Inflammatory macrophage (primary cell): ENCODE measurements around the gene CALHM5.

Experiments
- DNase-seq, 2 donors: peaks; one replicate each; pipeline ENCODE4 v3.0.0-alpha.2; 2020 to 2022

Gene CALHM5

DNA sequence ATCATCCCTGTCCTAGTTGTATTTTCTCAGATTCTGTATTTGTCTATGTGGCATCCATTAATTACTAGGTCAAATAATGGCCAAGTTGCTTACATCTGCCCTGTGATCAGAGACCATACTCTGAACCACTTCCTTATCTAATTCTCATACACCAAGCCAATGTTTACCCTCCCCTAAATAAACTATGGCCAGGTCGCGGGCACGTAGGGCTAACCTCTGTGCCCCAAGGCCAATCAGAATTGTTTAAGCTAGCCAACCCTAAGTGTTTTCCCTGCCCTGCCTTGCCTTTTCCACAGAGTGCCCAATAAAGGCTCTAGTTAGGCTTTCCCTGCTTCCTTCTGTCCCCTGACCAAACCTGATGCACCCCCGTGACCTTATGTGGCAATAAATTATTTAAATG, 39.4 kb downstream of the CALHM5 start:
- no peak for DNase-seq

DNA sequence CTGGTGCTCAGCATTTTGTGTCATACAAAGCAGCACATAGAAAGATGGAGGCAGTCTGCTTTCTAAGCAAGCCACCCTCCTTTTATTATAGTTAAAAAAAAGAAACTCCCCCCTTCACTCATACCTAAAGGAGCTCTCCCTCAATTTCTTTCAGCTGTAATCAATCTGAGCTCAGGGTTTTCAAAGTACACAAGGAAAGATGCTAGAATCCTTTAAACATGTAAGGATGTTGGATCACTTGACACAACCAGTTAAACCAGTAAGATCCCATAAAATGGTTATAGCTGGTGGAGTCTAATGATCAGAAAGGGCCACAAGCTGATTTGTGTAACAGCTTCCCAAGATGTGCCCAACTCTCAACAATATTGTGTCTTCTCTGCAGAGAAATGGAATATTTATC, 42.0 kb downstream of the CALHM5 start, which contains the start of gene CALHM4:
TSS of gene CALHM4 (plus strand) at position 301 of the 400 bp plus-strand sequence. CDS start at position 344, 43 bp downstream.
- DNase-seq, result no peak

DNA sequence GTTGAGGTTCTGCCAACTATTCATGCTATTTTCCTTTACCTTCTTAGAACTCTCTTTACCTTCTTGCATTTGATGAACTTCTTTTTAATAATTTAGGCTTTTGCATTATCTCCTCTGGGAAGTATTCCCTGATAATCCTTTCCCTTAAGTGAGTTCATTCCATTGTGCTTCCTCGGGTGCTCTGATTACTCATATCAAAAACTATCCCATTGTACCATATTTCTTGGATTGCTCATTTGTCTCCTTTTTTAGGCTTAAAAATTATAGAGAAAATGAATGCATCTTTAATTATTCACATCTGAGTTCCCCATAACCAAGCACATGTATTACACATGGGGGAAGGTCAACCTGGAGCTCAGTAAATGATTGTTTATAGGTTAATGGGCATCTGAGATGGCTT, 44.6 kb downstream of the CALHM5 start:
- no peak for DNase-seq

DNA sequence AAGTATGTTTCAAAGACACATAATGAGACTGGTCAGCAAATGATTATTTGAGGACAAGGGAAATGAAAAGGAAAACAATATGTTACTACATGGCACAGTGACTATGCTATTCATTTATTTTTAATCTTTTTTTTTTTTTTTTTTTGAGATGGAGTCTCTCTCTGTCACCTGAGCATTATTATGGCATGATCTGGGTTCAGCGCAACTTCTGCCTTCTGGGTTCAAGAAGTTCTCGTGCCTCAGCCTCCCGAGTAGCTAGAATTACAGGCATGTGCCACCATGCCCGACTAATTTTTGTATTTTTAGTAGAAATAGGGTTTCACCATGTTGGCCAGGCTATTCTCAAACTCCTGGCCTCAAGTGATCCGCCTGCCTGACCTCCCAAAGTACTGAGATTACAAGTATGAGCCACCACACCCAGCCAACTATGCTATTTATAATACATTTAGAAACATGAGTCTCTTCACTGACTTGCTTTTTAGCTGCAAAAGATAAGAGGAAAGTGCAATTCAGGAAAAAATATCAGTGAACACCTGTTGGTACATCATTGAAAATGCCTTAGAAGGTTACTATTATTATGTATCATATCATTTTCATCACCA, 45.5 kb downstream of the CALHM5 start:
- no peak for DNase-seq

DNA sequence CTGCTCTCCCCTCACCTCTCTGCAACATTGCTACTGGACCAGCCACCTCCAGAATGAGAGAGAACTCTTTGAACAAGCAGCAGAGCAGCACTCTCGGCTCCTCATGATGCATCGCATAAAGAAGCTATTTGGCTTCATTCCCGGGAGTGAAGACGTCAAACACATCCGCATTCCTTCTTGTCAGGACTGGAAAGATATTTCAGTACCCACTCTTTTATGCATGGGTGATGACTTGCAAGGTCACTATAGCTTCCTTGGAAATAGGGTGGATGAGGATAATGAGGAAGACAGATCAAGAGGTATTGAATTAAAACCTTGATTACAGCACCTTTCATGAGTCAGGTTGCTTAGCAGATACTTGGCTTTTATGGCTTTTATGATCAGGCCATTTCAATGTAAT, 46.5 kb downstream of the CALHM5 start:
- DNase-seq, result no peak

DNA sequence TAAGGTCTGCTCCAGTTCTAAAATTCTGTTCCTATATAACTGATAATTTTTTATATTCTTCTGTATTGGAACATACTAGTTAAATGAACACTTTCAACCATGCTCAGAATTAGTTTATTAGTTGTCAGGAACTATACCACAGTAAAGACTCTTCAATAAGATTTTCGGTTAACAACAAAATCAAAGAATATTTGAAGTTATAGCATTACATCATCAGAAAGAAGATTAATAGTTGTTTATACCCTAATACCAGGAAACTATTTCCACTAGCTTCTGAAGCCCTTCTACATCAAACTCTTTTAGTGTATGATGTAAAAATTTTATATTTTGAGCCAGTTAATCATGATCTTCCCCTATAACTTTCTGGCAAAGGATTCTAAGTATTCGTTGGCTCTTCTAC, 48.7 kb downstream of the CALHM5 start:
- no peak for DNase-seq

DNA sequence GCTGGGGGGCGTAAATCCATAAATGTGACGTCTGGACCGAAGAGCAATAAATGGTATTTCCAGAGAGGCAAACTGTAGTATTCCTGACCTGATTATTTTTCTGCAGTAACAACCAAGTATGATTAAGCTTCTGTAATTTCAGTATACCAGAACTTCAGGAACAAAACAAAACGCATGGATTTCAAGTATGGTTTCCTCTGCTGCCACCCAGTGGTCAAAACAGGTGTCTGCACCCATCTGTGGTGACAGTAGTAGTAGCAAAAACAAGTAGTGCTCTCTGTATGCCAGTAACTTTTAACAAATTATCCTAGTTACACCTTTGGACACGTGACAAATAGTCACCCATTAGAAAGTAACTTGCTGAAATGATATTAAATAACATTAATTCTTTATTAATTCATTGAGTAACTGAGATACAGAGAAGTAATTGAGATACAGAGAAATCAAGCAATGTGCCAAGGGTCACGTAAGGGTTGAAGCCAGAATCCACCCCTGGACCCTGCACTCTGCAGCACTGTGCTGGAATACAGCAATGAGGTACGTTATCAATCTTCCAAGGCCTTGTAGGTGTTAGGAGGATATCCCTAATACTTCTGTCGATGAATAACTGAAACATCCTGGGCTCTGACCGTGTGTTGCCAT, 50.1 kb downstream of the CALHM5 start:
- DNase-seq, result peak; percentile 78

DNA sequence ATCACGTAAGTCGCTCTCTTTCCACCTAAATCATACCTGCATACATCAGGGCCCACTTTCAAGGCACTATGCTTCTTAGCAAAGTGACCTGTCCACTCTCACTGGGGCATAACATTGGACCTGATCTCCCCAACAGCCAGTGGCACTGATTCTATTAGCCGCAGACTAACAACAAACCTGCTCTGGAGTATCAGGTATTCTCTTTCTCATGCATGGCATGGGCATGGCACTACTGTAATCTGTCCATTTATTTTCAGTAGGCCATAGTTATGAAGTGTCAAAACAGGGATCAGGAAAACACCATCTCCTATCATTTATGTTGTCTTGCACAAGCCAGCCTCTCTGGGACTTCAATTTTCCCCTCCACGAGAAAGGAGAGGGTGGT, 50.6 kb downstream of the CALHM5 start:
- DNase-seq, result no peak

DNA sequence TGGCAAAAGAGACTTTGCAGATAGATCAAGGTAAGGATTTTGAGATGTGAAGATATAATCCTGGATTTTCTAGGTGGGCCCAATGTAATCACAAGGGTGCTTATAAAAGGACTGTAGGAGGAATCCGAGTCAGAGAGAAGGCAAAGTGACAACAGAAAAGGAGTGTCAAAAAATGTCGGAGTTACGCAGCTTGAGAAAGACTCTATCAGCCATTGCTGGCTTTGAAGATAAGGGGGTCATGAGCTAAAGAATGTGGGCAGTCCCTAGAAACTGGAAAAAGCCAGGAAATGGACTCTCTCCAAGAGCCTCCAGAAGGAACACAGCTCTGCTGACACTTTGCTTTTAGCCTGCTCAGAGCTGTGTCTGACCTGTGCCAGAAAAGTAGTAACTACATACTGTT, 51.2 kb downstream of the CALHM5 start:
- no peak for DNase-seq

DNA sequence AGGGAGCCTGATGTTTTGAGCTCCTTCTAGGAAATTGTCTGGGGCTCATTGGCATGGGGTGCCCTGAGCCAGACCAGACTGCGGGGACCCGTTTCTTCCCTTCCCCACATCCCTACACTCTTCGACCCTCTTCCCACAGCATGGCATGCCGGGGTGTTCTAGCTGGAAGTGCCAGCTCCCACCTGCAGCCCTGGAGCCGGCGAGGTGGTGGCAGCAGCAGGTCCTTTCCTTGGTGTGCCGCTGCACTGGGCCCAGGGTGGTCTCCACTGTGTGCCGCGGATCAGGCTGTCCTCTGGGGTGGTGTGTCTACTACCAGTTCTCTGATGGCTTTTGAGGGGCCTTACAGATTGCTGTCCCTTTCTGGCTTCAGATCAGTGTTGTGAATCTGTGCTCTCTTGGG, 52.4 kb downstream of the CALHM5 start:
- no peak for DNase-seq

DNA sequence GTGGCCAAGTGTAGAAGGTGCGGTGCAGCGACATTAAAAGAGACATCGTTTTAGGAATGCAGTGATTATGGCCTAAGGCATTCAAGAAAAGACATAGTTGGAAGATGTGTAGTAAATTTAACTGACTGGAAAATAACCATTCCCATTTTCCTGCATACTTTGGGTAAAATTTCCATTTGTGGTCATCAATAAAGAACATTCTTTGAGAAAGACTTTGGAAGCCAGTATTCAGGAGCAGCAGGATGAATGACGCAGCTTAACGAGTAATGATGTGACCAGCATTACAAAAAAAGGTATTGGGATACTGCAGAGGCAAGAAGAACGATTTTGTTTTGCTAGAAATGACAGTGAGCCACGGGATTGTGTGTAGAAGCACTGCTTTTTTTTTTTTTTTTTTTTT, 52.9 kb downstream of the CALHM5 start:
- DNase-seq, result no peak

DNA sequence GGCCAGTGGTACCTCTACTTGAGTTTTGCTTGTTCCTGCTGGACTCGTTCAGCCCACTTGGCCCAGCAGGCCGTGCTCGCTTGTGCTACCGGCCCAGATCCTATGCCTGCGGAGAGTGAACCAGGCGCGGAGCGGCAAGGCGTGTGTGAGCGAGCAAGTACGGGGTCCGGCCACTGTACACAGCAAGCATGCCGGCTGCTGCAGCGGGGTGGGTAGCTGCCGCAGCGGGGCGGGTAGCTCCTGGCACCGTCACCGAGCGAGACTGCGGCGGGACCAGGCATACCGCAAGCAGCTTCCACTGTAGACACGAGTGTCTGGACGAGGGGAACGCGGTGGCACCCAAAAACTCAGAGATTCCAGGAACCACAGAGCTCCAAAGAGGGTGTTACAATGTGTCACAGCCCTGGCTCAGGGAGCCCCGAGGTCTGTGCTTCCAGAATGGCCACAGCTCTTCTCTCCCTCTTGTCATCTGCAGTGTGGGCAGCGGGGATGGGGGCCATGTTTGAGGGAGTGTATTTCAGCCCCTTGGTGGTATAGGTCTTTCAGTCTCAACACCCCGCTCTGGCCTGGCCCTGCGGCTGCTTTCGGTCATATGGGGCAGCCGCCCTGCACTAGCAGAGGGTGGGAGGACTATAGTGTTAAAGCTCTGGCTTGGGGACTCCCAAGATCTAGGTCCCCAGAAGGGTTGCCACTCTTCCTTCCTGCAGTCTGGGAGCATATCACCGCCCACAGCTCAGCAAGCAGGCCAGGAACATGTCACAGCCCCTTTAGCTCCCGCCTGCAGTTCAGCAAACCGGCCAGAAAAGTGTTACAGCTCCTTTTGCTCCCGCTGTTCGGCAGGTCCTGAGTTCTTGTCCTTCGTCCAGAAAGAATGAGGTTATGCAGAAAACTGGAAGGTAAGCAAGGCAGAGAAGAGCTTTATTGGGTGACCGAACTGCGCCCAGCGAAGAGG, 53.8 kb downstream of the CALHM5 start:
- DNase-seq, result no peak

DNA sequence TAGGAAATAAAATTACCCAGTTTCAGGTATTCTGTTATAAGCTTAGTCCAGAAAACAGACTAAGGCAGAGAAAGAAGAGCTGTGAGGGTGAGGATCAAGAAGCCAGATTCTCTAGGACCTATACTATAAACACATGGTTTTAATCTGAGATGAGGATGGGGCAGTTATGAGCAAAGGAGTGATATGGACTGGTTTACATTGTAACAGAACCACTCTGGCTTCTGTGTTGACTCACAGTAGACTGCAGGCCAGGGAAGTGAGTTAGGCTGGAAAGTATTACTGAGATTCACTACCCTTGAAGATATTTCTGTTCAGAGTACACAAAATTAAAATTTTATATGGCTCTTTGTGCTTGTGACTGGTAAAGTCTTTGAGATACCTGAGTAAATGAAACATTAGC, 56.7 kb downstream of the CALHM5 start:
- DNase-seq, result no peak

DNA sequence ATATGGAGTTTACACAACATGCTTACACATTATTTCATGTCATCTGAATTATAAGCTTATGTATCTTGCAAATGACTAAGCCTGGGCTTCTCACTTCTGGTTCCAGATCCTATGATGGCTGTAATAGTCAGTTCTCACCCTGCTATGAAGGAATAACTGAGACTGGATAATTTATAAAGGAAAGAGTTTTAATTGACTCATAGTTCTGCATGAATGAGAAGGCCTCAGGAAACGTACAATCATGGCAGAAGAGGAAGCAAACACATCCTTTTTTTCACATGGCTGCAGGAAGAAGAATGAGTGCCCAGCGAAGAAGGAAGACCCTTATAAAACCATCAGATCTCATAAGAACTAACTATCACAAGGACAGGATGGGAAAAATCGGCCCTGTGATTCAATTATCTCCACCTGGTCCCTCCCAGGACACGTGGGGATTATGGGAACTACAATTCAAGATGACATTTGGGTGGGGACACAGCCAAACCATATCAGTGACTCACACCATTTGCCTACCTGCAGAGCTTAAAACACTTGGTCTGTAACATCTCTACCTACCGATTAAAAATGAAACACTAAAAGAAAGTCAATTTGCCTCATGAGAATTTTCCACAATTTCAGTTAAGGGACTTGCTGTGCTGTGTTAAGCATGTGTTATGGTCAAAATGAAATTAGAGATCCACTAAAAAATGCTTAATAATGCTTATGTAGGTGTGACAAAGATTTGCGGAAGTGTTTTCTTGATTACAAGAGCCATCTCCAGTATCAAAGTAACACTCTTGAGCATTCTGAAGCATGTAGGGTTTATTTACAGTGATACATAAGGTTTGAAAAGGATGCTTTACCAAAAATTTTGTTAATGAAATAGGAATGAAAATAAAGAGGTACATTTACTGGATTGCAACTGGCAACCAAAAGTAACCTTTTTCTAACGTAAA, 57.6 kb downstream of the CALHM5 start:
- DNase-seq, result peak; percentile 9 to 24

DNA sequence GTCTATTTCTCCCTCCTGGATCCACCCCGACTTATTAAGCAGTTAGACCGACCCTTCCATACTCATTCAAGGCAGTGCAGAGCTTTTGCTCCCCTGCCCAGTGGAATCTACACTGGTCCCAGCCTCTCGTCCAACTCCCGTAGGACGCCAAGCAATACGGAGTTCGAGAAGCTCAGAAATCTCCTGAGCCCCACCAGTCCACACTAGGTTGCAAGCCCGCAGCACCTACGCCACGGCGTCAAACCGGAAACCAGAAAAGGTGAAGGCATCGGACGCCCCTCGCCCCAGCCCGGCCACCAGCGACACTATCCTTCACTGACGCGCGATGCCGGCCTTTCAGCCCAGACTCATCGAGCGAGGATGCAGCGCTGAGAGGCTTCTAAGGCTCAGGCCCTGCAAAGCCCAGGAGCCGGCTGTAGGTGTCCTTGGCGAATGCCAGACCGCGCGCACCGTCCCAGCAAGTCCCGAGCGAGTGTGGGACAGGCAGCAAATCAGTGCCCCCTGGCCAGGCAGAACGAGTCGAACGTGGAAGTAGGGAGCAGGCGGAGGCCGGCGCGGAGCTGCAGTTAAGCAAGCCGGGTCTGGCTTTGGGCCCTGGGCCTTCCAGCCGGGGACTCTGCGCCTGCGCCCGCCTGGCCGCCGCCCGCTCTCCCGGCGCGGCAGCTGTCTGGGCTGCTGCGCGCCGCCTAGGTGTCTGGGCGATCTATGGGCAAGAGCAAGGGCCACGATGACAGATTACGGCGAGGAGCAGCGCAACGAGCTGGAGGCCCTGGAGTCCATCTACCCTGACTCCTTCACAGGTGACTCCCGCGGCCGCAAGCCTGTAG, 59.6 kb downstream of the CALHM5 start, which contains the start of gene RWDD1:
TSS of gene RWDD1 (plus strand) at position 649 of the 827 bp plus-strand sequence. CDS start at position 728, 79 bp downstream.
- peak; percentile 99 for DNase-seq

DNA sequence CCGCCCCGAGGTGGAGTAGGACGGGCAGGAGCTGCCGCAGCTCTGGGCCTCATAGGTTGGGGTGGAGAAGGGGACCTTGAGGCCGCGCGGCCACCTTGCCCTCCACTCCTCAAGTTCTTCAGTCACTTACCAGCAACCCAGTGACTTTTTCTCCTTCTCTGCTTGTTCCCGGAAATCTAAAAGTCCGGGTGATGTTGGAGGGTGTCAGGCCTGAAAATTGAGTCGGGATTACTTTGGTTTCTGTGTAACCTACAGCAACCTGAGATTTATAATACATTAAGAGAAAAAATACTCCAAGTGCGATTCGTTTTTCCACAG, 60.2 kb downstream of the CALHM5 start:
- no peak for DNase-seq

DNA sequence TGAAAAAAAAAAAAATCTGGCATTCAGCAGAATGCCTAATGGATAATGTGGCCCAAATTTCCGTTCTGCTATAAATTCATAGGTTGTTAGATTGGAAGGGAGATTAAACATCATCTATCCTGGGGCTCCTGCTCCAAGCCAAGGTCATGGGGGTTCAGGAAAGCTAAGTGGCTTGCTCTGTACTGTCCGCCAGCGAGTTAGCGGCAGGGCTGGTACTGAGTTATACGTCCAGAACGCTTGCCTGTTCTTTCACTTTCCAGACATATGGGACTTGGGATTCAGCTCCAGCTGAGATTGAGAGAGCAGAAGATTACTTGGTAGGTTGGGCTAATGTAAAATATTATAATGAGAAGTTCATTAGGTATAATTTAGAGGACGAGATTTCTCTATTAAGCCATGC, 60.7 kb downstream of the CALHM5 start:
- peak; percentile 7 to 11 for DNase-seq
